ENCODE results near the gene SAC3D1.
A peak's percentile ranks its signal among the peaks of the same experiment; 100 is the strongest.
"Not testable (repeated sequence)": the region's sequence is repeated elsewhere in the genome, so short reads cannot be mapped to it uniquely, and the experiment has no call there.

The SAC3D1 gene

GRCh38 chr11:65040847-65041622, at the start of gene SAC3D1:
SAC3D1 (plus strand) TSS chr11:65041210; CDS start chr11:65041293, 83 bp downstream.
- peak; percentile 86 for DNase-seq (ENCODE audit: low spot score)

GRCh38 chr11:64994318-64994717, 46.7 kb upstream of the SAC3D1 start:
- no peak for DNase-seq (ENCODE audit: low spot score)

GRCh38 chr11:64996327-64996709, 44.7 kb upstream of the SAC3D1 start:
- no peak for DNase-seq (ENCODE audit: low spot score)

- DNase-seq (ENCODE audit: low spot score): peak; percentile 26
These were observed 44.2 kb upstream of the SAC3D1 start, which contains the start of gene BATF2 for GRCh38 chr11:64996710-64997380. BATF2 (minus strand) TSS chr11:64996971; CDS start chr11:64996914, 57 bp downstream.

- DNase-seq (ENCODE audit: low spot score): no peak
These were observed 42.9 kb upstream of the SAC3D1 start for GRCh38 chr11:64998141-64998540.

- DNase-seq (ENCODE audit: low spot score): no peak
These were observed 42.1 kb upstream of the SAC3D1 start for GRCh38 chr11:64998690-64999431.

GRCh38 chr11:64999478-64999877, 41.5 kb upstream of the SAC3D1 start:
- no peak for DNase-seq (ENCODE audit: low spot score)

GRCh38 chr11:65002706-65003105, 38.3 kb upstream of the SAC3D1 start:
- DNase-seq (ENCODE audit: low spot score): no peak

GRCh38 chr11:65003282-65003681, 37.7 kb upstream of the SAC3D1 start:
- DNase-seq (ENCODE audit: low spot score): no peak

- DNase-seq (ENCODE audit: low spot score): not testable (repeated sequence)
These were observed 37.0 kb upstream of the SAC3D1 start for GRCh38 chr11:65003968-65004367.

- DNase-seq (ENCODE audit: low spot score): no peak
These were observed 33.0 kb upstream of the SAC3D1 start for GRCh38 chr11:65008016-65008415.

- no peak for DNase-seq (ENCODE audit: low spot score)
These were observed 32.1 kb upstream of the SAC3D1 start for GRCh38 chr11:65008873-65009272.

GRCh38 chr11:65013130-65013887, 27.7 kb upstream of the SAC3D1 start:
- DNase-seq (ENCODE audit: low spot score): peak; percentile 90

- peak; percentile 93 for DNase-seq (ENCODE audit: low spot score)
These were observed 26.9 kb upstream of the SAC3D1 start, which contains the start of gene ARL2 for GRCh38 chr11:65013888-65014725. ARL2 (plus strand) TSS chr11:65014160; CDS start chr11:65014208, 48 bp downstream.

GRCh38 chr11:65014726-65015227, 26.2 kb upstream of the SAC3D1 start:
- DNase-seq (ENCODE audit: low spot score): no peak

- DNase-seq (ENCODE audit: low spot score): no peak
These were observed 24.3 kb upstream of the SAC3D1 start for GRCh38 chr11:65016705-65017104.

GRCh38 chr11:65017937-65018336, 23.1 kb upstream of the SAC3D1 start:
- DNase-seq (ENCODE audit: low spot score): no peak

GRCh38 chr11:65019824-65020223, 21.2 kb upstream of the SAC3D1 start:
- DNase-seq (ENCODE audit: low spot score): no peak

GRCh38 chr11:65021003-65021402, 20.0 kb upstream of the SAC3D1 start:
- DNase-seq (ENCODE audit: low spot score): no peak

- DNase-seq (ENCODE audit: low spot score): no peak
These were observed 19.5 kb upstream of the SAC3D1 start for GRCh38 chr11:65021509-65021908.

- not testable (repeated sequence) for DNase-seq (ENCODE audit: low spot score)
These were observed 17.5 kb upstream of the SAC3D1 start for GRCh38 chr11:65023502-65023901.
